SK-N-SH (cell line): ENCODE data around the gene CFAP68. TPM values are rescaled to one million over a fixed set of nuclear protein-coding genes. Genes with fewer than 3 reads are reported as not detected.

Experiments
- CTCF ChIA-PET: fragments of 300-600, 350-600 bp; formaldehyde crosslinking; extraction: SDS; loops from one replicate; lab custom pipeline; 2021; lab: Yijun Ruan, JAX
- POLR2A ChIA-PET: fragments of 350-600 bp; sonication (Branson Sonifier 250); formaldehyde crosslinking; extraction: SDS; loops from one replicate; lab custom pipeline; 2020; ENCODE audit warnings: antibody characterized with exemption, inconsistent platforms; lab: Yijun Ruan, JAX
- DNase-seq: peaks from one replicate; pipeline ENCODE4 v3.0.0; 2012
- H2AFZ ChIP-seq: fragments of 200-600 bp; sonication (generic); 2 replicates; pipeline ENCODE4 v1.8.1; 2016; ENCODE audit warnings: antibody characterized with exemption, mild to moderate bottlenecking, low read depth
- H3F3A ChIP-seq: fragments of 200-600 bp; sonication (generic); replicated peaks from 2 replicates; pipeline ENCODE3; 2016; ENCODE audit warnings: antibody characterized with exemption, mild to moderate bottlenecking; ENCODE audit not compliant: insufficient read depth
- H3K27ac ChIP-seq, 2 experiments: fragments of 200-500 bp in 1 of 2; fragments of 200-600 bp in 1 of 2; sonication (Bioruptor generic) in 1 of 2; sonication (generic), shearing (Covaris generic) in 1 of 2; 2 replicates each; pipeline versions ENCODE4 v1.5.1 to v1.6.1; 2014 to 2016; ENCODE audit warnings: low read depth in 2 of 2, inconsistent platforms in 1 of 2, low read length in 1 of 2, mild to moderate bottlenecking in 1 of 2, mixed read lengths in 1 of 2
- H3K27me3 ChIP-seq: fragments of 200-600 bp; sonication (generic), shearing (Covaris generic); 2 replicates; pipeline ENCODE4 v1.6.1; 2016; ENCODE audit warnings: mixed run types; ENCODE audit not compliant: insufficient read depth
- H3K36me3 ChIP-seq, 2 experiments: fragments of 200-500 bp in 1 of 2; fragments of 200-600 bp in 1 of 2; sonication (Bioruptor generic) in 1 of 2; sonication (generic) in 1 of 2; replicated peaks in 1 of 2; 2 replicates each; pipeline versions ENCODE3 to v1.5.1; 2014 to 2016; ENCODE audit warnings: low read length in 1 of 2, mild to moderate bottlenecking in 1 of 2; ENCODE audit not compliant: insufficient read depth in 2 of 2, control insufficient read depth in 1 of 2
- H3K4me1 ChIP-seq, 2 experiments: fragments of 200-500 bp in 1 of 2; fragments of 200-600 bp in 1 of 2; sonication (Bioruptor generic) in 1 of 2; sonication (generic), shearing (Covaris generic) in 1 of 2; 2 replicates each; pipeline versions ENCODE4 v1.5.1 to v1.6.1; 2014 to 2016; ENCODE audit warnings: low read depth in 1 of 2, low read length in 1 of 2, mixed run types in 1 of 2; ENCODE audit not compliant: insufficient read depth in 2 of 2, control insufficient read depth in 1 of 2
- H3K4me2 ChIP-seq: fragments of 200-600 bp; sonication (generic), shearing (Covaris generic); 2 replicates; pipeline ENCODE4 v1.6.1; 2017; ENCODE audit warnings: mixed run types
- H3K4me3 ChIP-seq, 2 experiments: fragments of 200-500 bp in 1 of 2; fragments of 200-600 bp in 1 of 2; sonication (Bioruptor generic) in 1 of 2; sonication (generic), shearing (Covaris generic) in 1 of 2; 2 replicates each; pipeline versions ENCODE4 v1.5.1 to v1.8.1; 2014 to 2016; ENCODE audit warnings: low read depth in 2 of 2, inconsistent platforms in 1 of 2, low read length in 1 of 2, mild to moderate bottlenecking in 1 of 2, mixed read lengths in 1 of 2, moderate library complexity in 1 of 2
- H3K79me2 ChIP-seq: fragments of 200-600 bp; sonication (generic); 2 replicates; pipeline ENCODE4 v1.8.1; 2017; ENCODE audit warnings: mild to moderate bottlenecking; ENCODE audit not compliant: insufficient read depth
- H3K9ac ChIP-seq: fragments of 200-600 bp; sonication (generic); 2 replicates; pipeline ENCODE4 v1.6.1; 2017; ENCODE audit warnings: mixed run types
- H3K9me2 ChIP-seq: fragments of 200-600 bp; sonication (generic); 2 replicates; pipeline ENCODE4 v1.6.1; 2017; ENCODE audit warnings: mixed run types
- H3K9me3 ChIP-seq: fragments of 200-600 bp; sonication (generic); 2 replicates; pipeline ENCODE4 v1.6.1; 2017; ENCODE audit warnings: mixed run types, mild to moderate bottlenecking, moderate library complexity
- H4K20me1 ChIP-seq: fragments of 200-600 bp; sonication (generic); 2 replicates; pipeline ENCODE4 v1.6.1; 2017; ENCODE audit warnings: mild to moderate bottlenecking, mixed run types; ENCODE audit not compliant: insufficient read depth
- CTCF ChIP-seq: fragments of 200-600 bp; sonication (generic); IDR thresholded peaks from 2 replicates; pipeline ENCODE4 v1.6.1; 2017; ENCODE audit warnings: antibody characterized with exemption, mild to moderate bottlenecking, moderate library complexity
- ELF1 ChIP-seq: IDR thresholded peaks from 2 replicates; pipeline ENCODE4 v1.4.0; 2012
- EP300 ChIP-seq, 2 experiments: IDR thresholded peaks; 2 replicates each; pipeline versions ENCODE4 v1.4.0 to v1.6.1; 2012; ENCODE audit warnings: borderline replicate concordance in 1 of 2, low read depth in 1 of 2, low read length in 1 of 2
- FOXJ3 ChIP-seq: sonication (generic); formaldehyde crosslinking; IDR thresholded peaks from 2 replicates; pipeline ENCODE4 v1.5.1; 2020; ENCODE audit warnings: mild to moderate bottlenecking, missing genetic modification reagents
- GABPA ChIP-seq: IDR thresholded peaks from 2 replicates; pipeline ENCODE4 v1.4.0; 2012; ENCODE audit warnings: low read depth, mild to moderate bottlenecking
- JUND ChIP-seq: IDR thresholded peaks from 2 replicates; pipeline ENCODE4 v1.4.0; 2012
- MEF2A ChIP-seq: IDR thresholded peaks from 2 replicates; pipeline ENCODE4 v1.4.0; 2012; ENCODE audit warnings: low read depth, borderline replicate concordance
- MXI1 ChIP-seq: IDR thresholded peaks from 2 replicates; pipeline ENCODE4 v1.6.1; 2012; ENCODE audit warnings: mild to moderate bottlenecking, low read depth, low read length, improper control_type of control experiment
- PBX3 ChIP-seq: IDR thresholded peaks from 2 replicates; pipeline ENCODE4; 2012
- POLR2AphosphoS5 ChIP-seq: IDR thresholded peaks from 2 replicates; pipeline ENCODE4 v1.6.1; 2012; ENCODE audit warnings: low read depth, low read length
- RAD21 ChIP-seq: IDR thresholded peaks from 2 replicates; pipeline ENCODE4 v1.6.1; 2012; ENCODE audit warnings: mild to moderate bottlenecking, low read length
- RCOR1 ChIP-seq: fragments of 150-350 bp; IDR thresholded peaks from 2 replicates; pipeline ENCODE4 v1.6.1; 2017; ENCODE audit warnings: antibody characterized with exemption, low read length
- SIN3A ChIP-seq: IDR thresholded peaks from 2 replicates; pipeline ENCODE4 v1.6.1; 2012; ENCODE audit warnings: low read depth, mild to moderate bottlenecking, low read length, moderate library complexity, borderline replicate concordance
- SMC3 ChIP-seq: IDR thresholded peaks from 2 replicates; pipeline ENCODE4 v1.6.1; 2012; ENCODE audit warnings: low read depth, low read length, improper control_type of control experiment
- TAF1 ChIP-seq: IDR thresholded peaks from 2 replicates; pipeline ENCODE4 v1.6.1; 2012; ENCODE audit warnings: low read depth, mild to moderate bottlenecking, low read length, moderate library complexity, borderline replicate concordance
- TCF12 ChIP-seq: IDR thresholded peaks from 2 replicates; pipeline ENCODE4 v1.4.0; 2012
- USF1 ChIP-seq: IDR thresholded peaks from 2 replicates; pipeline ENCODE4 v1.4.0; 2012; ENCODE audit warnings: low read depth, borderline replicate concordance
- YY1 ChIP-seq: IDR thresholded peaks from 2 replicates; pipeline ENCODE4 v1.4.0; 2012; ENCODE audit warnings: low read depth, mild to moderate bottlenecking
- WGBS: methylation state at CpG from one replicate; pipeline ENCODE4 v1.1.6; 2017; ENCODE audit warnings: low lambda C conversion rate; 5-methylcytosine and 5-hydroxymethylcytosine counted together
- polyA plus RNA-seq, 3 experiments: library from polyadenylated mRNA; depleted of rRNA; stranded (reverse); fragments of >200 nt; gene quantifications; 2 replicates each; pipeline ENCODE4 v1.2.3, GENCODE V29; 2012
- TF ChIP-seq, protein P1 (sequence below): IDR thresholded peaks from 2 replicates; pipeline ENCODE4 v1.4.0; 2012; ENCODE audit warnings: low read depth, borderline replicate concordance

The CFAP68 gene
- polyA plus RNA-seq, 1 of the 3 experiments (the other 2 are of a cell fraction) = 61.2 TPM

GRCh38 chr11:111878849-111879636 is at the start of gene CFAP68, which contains the start of gene FDXACB1 (continued):
- TF ChIP-seq SMC3 (peak; percentile 60), MEF2A (no peak), SIN3A (peak; percentile 68; the same call in 1 of the 2 replicates), CTCF (peak; percentile 91), FOXJ3 (no peak), ELF1 (0 out of 2 replicates have a peak, but pooled peaks have one; percentile 43), JUND (no peak; the same call in 1 of the 2 replicates), TCF12 (no peak), GABPA (peak; percentile 87), MXI1 (peak; percentile 98; the same call in 1 of the 2 replicates), TAF1 (peak; percentile 43; the same call in 1 of the 2 replicates), EP300 (IDR thresholded peaks at IDR 0.05; ENCODE audit: borderline replicate concordance in 1 of 2, low read depth in 1 of 2, low read length in 1 of 2) (peak in 1 of 2 experiments; percentile 21; a peak in 1 of 4 replicates)

DNA sequence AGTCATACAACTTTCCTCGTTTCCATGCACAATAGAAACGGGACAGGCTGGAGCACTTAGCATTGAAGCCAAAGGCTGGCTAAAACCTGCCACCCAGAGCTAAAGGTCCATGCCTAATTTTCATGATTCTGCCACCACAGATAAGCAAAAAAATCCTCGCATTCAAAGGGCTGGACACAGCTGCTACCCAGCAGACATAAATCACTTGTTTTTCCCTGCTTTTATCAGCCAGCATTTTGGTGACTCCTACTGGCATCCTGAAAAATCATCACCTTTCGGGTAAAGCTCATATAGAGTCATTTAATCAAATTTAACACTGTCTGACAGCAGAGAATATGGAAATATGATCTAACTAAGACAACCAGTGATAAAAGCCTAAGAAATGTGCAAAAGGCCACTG is 45.8 kb upstream of the CFAP68 start:
- POLR2A ChIA-PET = no interaction called here
- H3K4me2 ChIP-seq = no peak overlapping the region
- 85% methylated on average over 4 of the region's 4 CpGs for WGBS
- H3F3A ChIP-seq = peaks cover 12% of the 10 kb centered on the region
- H4K20me1 ChIP-seq = no peaks in the 10 kb centered on the region
- CTCF ChIA-PET = interaction anchor here (0.7 to 5.5 kb wide), 16 partner anchors 9 to 291 kb away, joined by 3 to 52 read pairs (median 6); partner anchors contain the start of gene PPP2R1B
- no peak overlapping the region for H2AFZ ChIP-seq
- no peak for DNase-seq
- TF ChIP-seq RCOR1 = no peak
- peak; percentile 39; the same call in 1 of the 2 replicates for TF ChIP-seq SMC3
- TF ChIP-seq RAD21 = peak; percentile 70
- TF ChIP-seq FOXJ3 = no peak
- TF ChIP-seq, protein P1, sequence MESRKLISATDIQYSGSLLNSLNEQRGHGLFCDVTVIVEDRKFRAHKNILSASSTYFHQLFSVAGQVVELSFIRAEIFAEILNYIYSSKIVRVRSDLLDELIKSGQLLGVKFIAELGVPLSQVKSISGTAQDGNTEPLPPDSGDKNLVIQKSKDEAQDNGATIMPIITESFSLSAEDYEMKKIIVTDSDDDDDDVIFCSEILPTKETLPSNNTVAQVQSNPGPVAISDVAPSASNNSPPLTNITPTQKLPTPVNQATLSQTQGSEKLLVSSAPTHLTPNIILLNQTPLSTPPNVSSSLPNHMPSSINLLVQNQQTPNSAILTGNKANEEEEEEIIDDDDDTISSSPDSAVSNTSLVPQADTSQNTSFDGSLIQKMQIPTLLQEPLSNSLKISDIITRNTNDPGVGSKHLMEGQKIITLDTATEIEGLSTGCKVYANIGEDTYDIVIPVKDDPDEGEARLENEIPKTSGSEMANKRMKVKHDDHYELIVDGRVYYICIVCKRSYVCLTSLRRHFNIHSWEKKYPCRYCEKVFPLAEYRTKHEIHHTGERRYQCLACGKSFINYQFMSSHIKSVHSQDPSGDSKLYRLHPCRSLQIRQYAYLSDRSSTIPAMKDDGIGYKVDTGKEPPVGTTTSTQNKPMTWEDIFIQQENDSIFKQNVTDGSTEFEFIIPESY = no peak
- TF ChIP-seq POLR2AphosphoS5 = no peak
- no peak for TF ChIP-seq USF1
- TF ChIP-seq YY1 = no peak
- TF ChIP-seq PBX3 = 0 out of 2 replicates have a peak, but pooled peaks have one; percentile 32
- peak; percentile 33 for TF ChIP-seq CTCF
- TF ChIP-seq MXI1 = no peak
- no peaks in the 10 kb centered on the region for H3K79me2 ChIP-seq
- no peak overlapping the region; a peak in 1 of 4 replicates for H3K27ac ChIP-seq
- peaks cover 24 to 44% of the 10 kb centered on the region in 2 experiments for H3K36me3 ChIP-seq
- no peak overlapping the region for H3K9ac ChIP-seq
- no peaks in the 10 kb centered on the region for H3K9me2 ChIP-seq
- H3K27me3 ChIP-seq = no peaks in the 10 kb centered on the region
- peaks cover 6 to 13% of the 10 kb centered on the region in 2 experiments; a peak in 3 of 4 replicates for H3K4me1 ChIP-seq
- no peak overlapping the region for H3K4me3 ChIP-seq
- no peaks in the 10 kb centered on the region for H3K9me3 ChIP-seq
